Mesenchymal stem cell (in vitro differentiated cells and primary cell): ENCODE data around the gene C10orf67.

Source experiments
- DNase-seq: peaks from one replicate; pipeline ENCODE4 v3.0.0-alpha.2; 2013
- H2AFZ ChIP-seq: one replicate; pipeline ENCODE4 v1.6.1; 2013; ENCODE audit warnings: low read depth, mild to moderate bottlenecking, control low read depth, inconsistent platforms, low read length, moderate library complexity
- H2AK5ac ChIP-seq: 2 replicates; pipeline ENCODE4 v1.6.1; 2013; ENCODE audit warnings: low read length, moderate library complexity, mild to moderate bottlenecking, inconsistent platforms; ENCODE audit not compliant: severe bottlenecking
- H2BK120ac ChIP-seq: one replicate; pipeline ENCODE4 v1.6.1; 2013; ENCODE audit warnings: low read depth, mild to moderate bottlenecking, inconsistent platforms, low read length, moderate library complexity
- H2BK12ac ChIP-seq, 2 experiments: one replicate each; pipeline ENCODE4 v1.6.1; 2013; ENCODE audit warnings: inconsistent platforms in 2 of 2, low read length in 2 of 2, mild to moderate bottlenecking in 2 of 2, moderate library complexity in 2 of 2, control low read depth in 1 of 2
- H2BK15ac ChIP-seq: one replicate; pipeline ENCODE4 v1.6.1; 2013; ENCODE audit warnings: mild to moderate bottlenecking, low read depth, inconsistent platforms; ENCODE audit not compliant: poor library complexity, severe bottlenecking
- H2BK5ac ChIP-seq: 2 replicates; pipeline ENCODE4 v1.6.1; 2013; ENCODE audit warnings: low read depth, mild to moderate bottlenecking, low read length, control low read depth, inconsistent platforms; ENCODE audit not compliant: poor library complexity, severe bottlenecking
- H3K14ac ChIP-seq, 2 experiments: one replicate each; pipeline ENCODE4 v1.6.1; 2013; ENCODE audit warnings: inconsistent platforms in 2 of 2, low read length in 2 of 2, control low read depth in 1 of 2, mild to moderate bottlenecking in 1 of 2, moderate library complexity in 1 of 2
- H3K18ac ChIP-seq, 2 experiments: one replicate each; pipeline ENCODE4 v1.6.1; 2013; ENCODE audit warnings: inconsistent platforms in 2 of 2, low read length in 2 of 2, control low read depth in 1 of 2, low read depth in 1 of 2, mild to moderate bottlenecking in 1 of 2
- H3K23ac ChIP-seq, 2 experiments: one replicate each; pipeline ENCODE4 v1.6.1; 2013; ENCODE audit warnings: inconsistent platforms in 2 of 2, low read length in 2 of 2, mild to moderate bottlenecking in 2 of 2, moderate library complexity in 2 of 2, control low read depth in 1 of 2
- H3K27ac ChIP-seq: 2 replicates; pipeline ENCODE4 v1.5.1; 2013; ENCODE audit warnings: mild to moderate bottlenecking, moderate library complexity, low read length, control low read depth, inconsistent platforms; ENCODE audit not compliant: poor library complexity, severe bottlenecking
- H3K27me3 ChIP-seq, 2 experiments: 2 replicates each; pipeline versions ENCODE4 v1.6.1 to v1.7.0; 2013; ENCODE audit warnings: low read length in 2 of 2, mild to moderate bottlenecking in 2 of 2, moderate library complexity in 2 of 2, control low read depth in 1 of 2, inconsistent platforms in 1 of 2; ENCODE audit not compliant: control insufficient read depth in 1 of 2, insufficient read depth in 1 of 2
- H3K36me3 ChIP-seq, 2 experiments: 2 replicates each; pipeline versions ENCODE4 v1.6.1 to v1.7.0; 2013; ENCODE audit warnings: low read length in 2 of 2, control low read depth in 1 of 2, inconsistent platforms in 1 of 2, low read depth in 1 of 2, mild to moderate bottlenecking in 1 of 2; ENCODE audit not compliant: insufficient read depth in 2 of 2, control insufficient read depth in 1 of 2
- H3K4ac ChIP-seq, 2 experiments: one replicate each; pipeline ENCODE4 v1.6.1; 2013; ENCODE audit warnings: inconsistent platforms in 2 of 2, low read length in 2 of 2, mild to moderate bottlenecking in 2 of 2, moderate library complexity in 2 of 2, control low read depth in 1 of 2, low read depth in 1 of 2
- H3K4me1 ChIP-seq: 2 replicates; pipeline ENCODE4 v1.6.1; 2013; ENCODE audit warnings: low read depth, low read length, control low read depth; ENCODE audit not compliant: control insufficient read depth, insufficient read depth
- H3K4me2 ChIP-seq: 2 replicates; pipeline ENCODE4 v1.6.1; 2013; ENCODE audit warnings: low read length, mild to moderate bottlenecking, inconsistent platforms; ENCODE audit not compliant: poor library complexity, severe bottlenecking
- H3K4me3 ChIP-seq, 2 experiments: 2 replicates each; pipeline versions ENCODE4 v1.5.1 to v1.7.0; 2013; ENCODE audit warnings: low read length in 2 of 2, mild to moderate bottlenecking in 2 of 2, control low read depth in 1 of 2, low read depth in 1 of 2; ENCODE audit not compliant: insufficient read depth in 1 of 2
- H3K79me1 ChIP-seq: replicated peaks from 2 replicates; pipeline ENCODE4 v1.6.1; 2013; ENCODE audit warnings: mild to moderate bottlenecking, control low read depth, low read length, inconsistent platforms; ENCODE audit not compliant: poor library complexity, severe bottlenecking
- H3K9ac ChIP-seq: 2 replicates; pipeline ENCODE4 v1.7.0; 2013; ENCODE audit warnings: mild to moderate bottlenecking, low read length, moderate library complexity
- H3K9me3 ChIP-seq: 2 replicates; pipeline ENCODE4 v1.7.0; 2013; ENCODE audit warnings: mild to moderate bottlenecking, low read length; ENCODE audit not compliant: control insufficient read depth
- H4K8ac ChIP-seq: one replicate; pipeline ENCODE4 v1.6.1; 2013; ENCODE audit warnings: inconsistent platforms, mild to moderate bottlenecking, low read length, moderate library complexity
- H4K91ac ChIP-seq: one replicate; pipeline ENCODE4 v1.6.1; 2013; ENCODE audit warnings: mild to moderate bottlenecking, low read length, inconsistent platforms
- WGBS: methylation state at CpG from one replicate; pipeline ENCODE4 v1.1.7; 2013; ENCODE audit warnings: mixed read lengths; 5-methylcytosine and 5-hydroxymethylcytosine counted together

C10orf67 gene

GRCh38 chr10:23340354-23340753, 4.2 kb downstream of the C10orf67 start:
- DNase-seq, result no peak
- no peak overlapping the region for H3K4me3 ChIP-seq
- WGBS, result 93% methylated on average over 4 of the region's 4 CpGs

DNA sequence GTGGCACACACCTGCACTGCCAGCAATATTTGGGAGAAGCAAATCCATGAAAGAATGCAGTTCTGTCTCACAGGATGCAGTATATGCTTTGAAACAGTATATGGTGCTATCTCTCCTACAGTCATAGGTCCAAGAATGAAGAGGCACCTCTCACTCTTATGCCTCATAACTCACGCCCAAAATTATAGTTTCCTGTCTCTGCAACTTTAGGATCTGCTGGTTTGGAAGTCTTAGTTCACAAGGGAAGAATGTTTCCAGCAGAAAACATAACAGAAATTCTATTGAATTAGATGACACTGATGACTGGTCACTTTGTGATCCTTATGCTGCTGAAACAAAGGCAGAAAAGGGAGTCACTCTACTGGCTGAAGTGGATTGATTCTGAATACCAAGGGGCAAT, 5.7 kb downstream of the C10orf67 start:
- Histone ChIP-seq H3K27ac (no peak overlapping the region), H3K4me1 (peaks cover 6% of the 10 kb centered on the region), H3K4ac (no peak overlapping the region), H3K14ac (no peak overlapping the region), H3K36me3 (peaks cover 0 to 3% of the 10 kb centered on the region in 2 experiments), H2BK120ac (no peak overlapping the region), H2AK5ac (no peak overlapping the region), H3K4me3 (no peak overlapping the region), H3K18ac (no peak overlapping the region), H2AFZ (no peak overlapping the region), H2BK12ac (no peak overlapping the region), H3K27me3 (no peaks in the 10 kb centered on the region), H4K91ac (no peak overlapping the region), H2BK5ac (no peak overlapping the region), H3K9ac (no peak overlapping the region), H2BK15ac (no peak overlapping the region), H3K4me2 (no peak overlapping the region), H3K9me3 (no peaks in the 10 kb centered on the region), H3K23ac (no peak overlapping the region), H4K8ac (no peak overlapping the region), H3K79me1 (no peaks in the 10 kb centered on the region)
- WGBS, result no CpG with 5 or more reads among the region's 1 CpG
- DNase-seq, result no peak

More at GRCh38 chr10:23340354-23340753, 4.2 kb downstream of the C10orf67 start:
- peak overlapping the region in 1 of 2 experiments; percentile 55 for H3K14ac ChIP-seq
- peak overlapping the region in 1 of 2 experiments; percentile 77 for H2BK12ac ChIP-seq
- peaks cover 12% of the 10 kb centered on the region for H3K4me1 ChIP-seq
- no peak overlapping the region for H3K27ac ChIP-seq
- no peak overlapping the region for H3K4me2 ChIP-seq
- no peak overlapping the region for H2AFZ ChIP-seq
- no peak overlapping the region for H3K23ac ChIP-seq
- no peak overlapping the region for H2BK15ac ChIP-seq
- no peak overlapping the region for H2AK5ac ChIP-seq
- H3K18ac ChIP-seq, result peak overlapping the region in 1 of 2 experiments; percentile 57
- no peak overlapping the region for H4K8ac ChIP-seq
- peaks cover 0 to 3% of the 10 kb centered on the region in 2 experiments for H3K36me3 ChIP-seq
- no peak overlapping the region for H2BK5ac ChIP-seq
- no peak overlapping the region for H4K91ac ChIP-seq
- H3K9me3 ChIP-seq, result no peaks in the 10 kb centered on the region
- no peaks in the 10 kb centered on the region for H3K79me1 ChIP-seq
- H2BK120ac ChIP-seq, result no peak overlapping the region
- no peak overlapping the region for H3K9ac ChIP-seq
- no peaks in the 10 kb centered on the region for H3K27me3 ChIP-seq
- H3K4ac ChIP-seq, result peak overlapping the region in 1 of 2 experiments; percentile 27

DNA sequence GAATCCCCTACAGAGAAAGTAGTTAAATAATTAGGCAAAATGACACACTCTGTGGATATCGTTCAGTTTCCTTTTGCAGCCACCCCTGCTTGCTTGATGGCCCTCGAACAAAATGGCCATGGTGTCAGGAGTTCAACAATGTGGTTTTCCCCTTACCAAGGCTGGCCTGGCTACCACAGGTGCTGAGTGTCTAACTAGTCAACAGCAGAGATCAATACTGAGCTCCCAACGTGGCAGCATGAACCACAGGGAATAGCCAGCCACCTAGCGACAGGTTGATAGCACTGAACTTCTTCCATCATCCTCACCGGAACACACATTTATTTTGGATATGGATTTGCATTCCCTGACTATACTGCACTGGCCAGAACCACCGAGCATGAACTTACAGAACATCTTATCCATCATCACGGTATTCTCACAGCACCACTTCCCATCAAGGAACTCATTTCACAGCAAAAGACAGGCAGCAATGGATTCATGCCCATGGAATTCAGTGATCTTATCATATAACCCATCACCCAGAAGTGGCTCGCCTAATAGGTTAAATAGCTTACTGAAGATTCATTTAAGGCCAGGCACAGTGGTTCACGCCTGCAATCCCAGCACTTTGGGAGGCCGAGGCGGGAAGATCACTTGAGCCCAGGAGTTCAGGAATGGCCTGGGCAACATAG, 6.3 kb downstream of the C10orf67 start:
- peaks cover 6% of the 10 kb centered on the region for H3K4me1 ChIP-seq
- peak; percentile 68 for DNase-seq
- H3K18ac ChIP-seq, result no peak overlapping the region
- no peak overlapping the region for H3K4me3 ChIP-seq
- H3K79me1 ChIP-seq, result no peaks in the 10 kb centered on the region
- peak overlapping the region; percentile 42 for H2AFZ ChIP-seq
- no peaks in the 10 kb centered on the region for H3K9me3 ChIP-seq
- H3K36me3 ChIP-seq, result peaks cover 0 to 3% of the 10 kb centered on the region in 2 experiments
- no peak overlapping the region for H3K14ac ChIP-seq
- no peak overlapping the region for H3K4ac ChIP-seq
- no peaks in the 10 kb centered on the region for H3K27me3 ChIP-seq
- no peak overlapping the region for H2BK120ac ChIP-seq
- H4K91ac ChIP-seq, result no peak overlapping the region
- peak overlapping the region in 1 of 2 experiments; percentile 2 for H2BK12ac ChIP-seq
- H2BK5ac ChIP-seq, result no peak overlapping the region
- H4K8ac ChIP-seq, result no peak overlapping the region
- no peak overlapping the region for H3K9ac ChIP-seq
- H2BK15ac ChIP-seq, result no peak overlapping the region
- H2AK5ac ChIP-seq, result no peak overlapping the region
- H3K4me2 ChIP-seq, result no peak overlapping the region
- 39% methylated on average over 11 of the region's 11 CpGs for WGBS
- no peak overlapping the region for H3K23ac ChIP-seq
- no peak overlapping the region for H3K27ac ChIP-seq

DNA sequence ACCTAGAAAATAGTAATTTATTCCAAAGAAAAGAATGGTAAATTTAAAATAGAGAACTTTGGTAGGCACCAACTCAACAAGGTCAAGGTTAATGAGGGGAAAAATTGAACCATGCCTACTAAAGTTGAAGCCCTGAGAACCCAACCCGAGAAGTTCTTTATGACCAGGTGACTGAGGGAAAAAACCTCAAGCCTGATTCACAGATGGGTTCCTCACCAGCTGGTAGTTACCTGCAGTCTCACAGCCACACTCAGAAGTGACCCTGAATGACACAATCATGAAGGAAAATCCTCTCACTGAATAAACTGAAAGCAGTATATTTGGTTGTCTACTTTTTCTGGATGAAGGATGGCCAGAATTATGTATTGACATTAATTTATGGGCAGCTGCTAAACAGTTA, 7.0 kb downstream of the C10orf67 start:
- H3K36me3 ChIP-seq, result peaks cover 0 to 1% of the 10 kb centered on the region in 2 experiments
- no peaks in the 10 kb centered on the region for H3K9me3 ChIP-seq
- no peak overlapping the region for H3K18ac ChIP-seq
- H3K27me3 ChIP-seq, result no peaks in the 10 kb centered on the region
- H4K8ac ChIP-seq, result no peak overlapping the region
- no peak overlapping the region for H2BK12ac ChIP-seq
- no peak overlapping the region for H2BK15ac ChIP-seq
- no peak for DNase-seq
- H3K23ac ChIP-seq, result no peak overlapping the region
- no peaks in the 10 kb centered on the region for H3K79me1 ChIP-seq
- H3K14ac ChIP-seq, result no peak overlapping the region
- no peak overlapping the region for H2BK120ac ChIP-seq
- no peak overlapping the region for H4K91ac ChIP-seq
- no peak overlapping the region for H3K4ac ChIP-seq
- H2AFZ ChIP-seq, result no peak overlapping the region
- H3K4me3 ChIP-seq, result no peak overlapping the region
- 89% methylated on average over 1 of the region's 1 CpG for WGBS
- no peak overlapping the region for H3K9ac ChIP-seq
- H2BK5ac ChIP-seq, result no peak overlapping the region
- no peak overlapping the region for H3K27ac ChIP-seq
- peaks cover 4% of the 10 kb centered on the region for H3K4me1 ChIP-seq
- no peak overlapping the region for H2AK5ac ChIP-seq
- no peak overlapping the region for H3K4me2 ChIP-seq
